Neural cell (in vitro differentiated cells): ENCODE data around the gene NFE2. TPM values are rescaled to one million over a fixed set of nuclear protein-coding genes. Genes with fewer than 3 reads are reported as not detected.

Experiments
- H2AFZ ChIP-seq: fragments of 200-600, 300-800 bp; sonication (generic), shearing (Covaris generic); 2 replicates; pipeline ENCODE4 v1.6.0; 2014; ENCODE audit warnings: low read depth, mild to moderate bottlenecking, antibody characterized with exemption, low read length, moderate library complexity
- H3F3A ChIP-seq: fragments of 200-600 bp; shearing (Covaris generic); 2 replicates; pipeline ENCODE4 v1.6.1; 2016; ENCODE audit warnings: mild to moderate bottlenecking, moderate library complexity, mixed read lengths, antibody characterized with exemption, low read length; ENCODE audit not compliant: insufficient read depth, poor library complexity, severe bottlenecking
- H3K27ac ChIP-seq: fragments of 200-600, 300-800 bp; sonication (generic), shearing (Covaris generic); 2 replicates; pipeline ENCODE4 v1.5.1; 2014; ENCODE audit warnings: mild to moderate bottlenecking, low read length, moderate library complexity
- H3K27me3 ChIP-seq: fragments of 300-800, 200-600 bp; sonication (generic), shearing (Covaris generic); 2 replicates; pipeline ENCODE4 v1.6.0; 2014; ENCODE audit warnings: mild to moderate bottlenecking, low read depth, low read length, moderate library complexity; ENCODE audit not compliant: insufficient read depth
- H3K36me3 ChIP-seq: fragments of 300-800, 200-600 bp; sonication (generic), shearing (Covaris generic); 2 replicates; pipeline ENCODE4 v1.5.1; 2014; ENCODE audit warnings: mild to moderate bottlenecking, antibody characterized with exemption, low read length, moderate library complexity; ENCODE audit not compliant: insufficient read depth
- H3K4me2 ChIP-seq: fragments of 300-800, 200-600 bp; sonication (generic), shearing (Covaris generic); 2 replicates; pipeline ENCODE4 v1.6.0; 2014; ENCODE audit warnings: mild to moderate bottlenecking, low read length
- H3K4me3 ChIP-seq: fragments of 300-800, 200-600 bp; sonication (generic), shearing (Covaris generic); 2 replicates; pipeline ENCODE4 v1.5.1; 2014; ENCODE audit warnings: mild to moderate bottlenecking, low read length, moderate library complexity
- H3K79me2 ChIP-seq: fragments of 200-600 bp; shearing (Covaris generic); replicated peaks from 2 replicates; pipeline ENCODE4 v1.6.0; 2014; ENCODE audit warnings: mild to moderate bottlenecking, low read length, moderate library complexity; ENCODE audit not compliant: insufficient read depth
- H3K9ac ChIP-seq: fragments of 300-800, 200-600 bp; sonication (generic), shearing (Covaris generic); 2 replicates; pipeline ENCODE4 v1.6.1; 2016; ENCODE audit warnings: mild to moderate bottlenecking, low read length, mixed read lengths
- H3K9me2 ChIP-seq: fragments of 200-600 bp; shearing (Covaris generic); 2 replicates; pipeline ENCODE4 v1.6.1; 2016; ENCODE audit warnings: mild to moderate bottlenecking, low read length, mixed read lengths; ENCODE audit not compliant: insufficient read depth
- H3K9me3 ChIP-seq: fragments of 200-600, 300-800 bp; sonication (generic), shearing (Covaris generic); 2 replicates; pipeline ENCODE4 v1.6.1; 2016; ENCODE audit warnings: mild to moderate bottlenecking, mixed run types, low read length, moderate library complexity, mixed read lengths
- H4K20me1 ChIP-seq: fragments of 200-600 bp; shearing (Covaris generic); 2 replicates; pipeline ENCODE4 v1.6.1; 2016; ENCODE audit warnings: mild to moderate bottlenecking, mixed run types; ENCODE audit not compliant: insufficient read depth
- CTCF ChIP-seq: fragments of 450-650 bp; IDR thresholded peaks from 2 replicates; pipeline ENCODE4 v1.5.1; 2014; ENCODE audit warnings: antibody characterized with exemption, mild to moderate bottlenecking, moderate library complexity; ENCODE audit not compliant: poor library complexity, severe bottlenecking
- EP300 ChIP-seq: fragments of 450-650 bp; conservative IDR thresholded peaks from 2 replicates; pipeline ENCODE4 v1.6.1; 2014; ENCODE audit warnings: antibody characterized with exemption, mild to moderate bottlenecking, moderate library complexity; ENCODE audit not compliant: poor library complexity, severe bottlenecking
- EZH2 ChIP-seq: fragments of 200-600, 300-800 bp; shearing (Covaris generic), sonication (generic); IDR thresholded peaks from 2 replicates; pipeline ENCODE4 v1.6.1; 2014; ENCODE audit warnings: antibody characterized with exemption, low read length, borderline replicate concordance, mild to moderate bottlenecking; ENCODE audit not compliant: insufficient read depth, poor library complexity, severe bottlenecking
- MXI1 ChIP-seq: fragments of 450-650 bp; conservative IDR thresholded peaks from 2 replicates; pipeline ENCODE4 v1.6.1; 2014; ENCODE audit warnings: antibody characterized with exemption, mild to moderate bottlenecking; ENCODE audit not compliant: poor library complexity, severe bottlenecking
- POLR2AphosphoS5 ChIP-seq: IDR thresholded peaks from 2 replicates; pipeline ENCODE4 v1.6.1; 2012
- RAD21 ChIP-seq: fragments of 450-650 bp; conservative IDR thresholded peaks from 2 replicates; pipeline ENCODE4 v1.6.1; 2014; ENCODE audit warnings: antibody characterized with exemption, mild to moderate bottlenecking, moderate library complexity
- REST ChIP-seq: IDR thresholded peaks from 2 replicates; pipeline ENCODE4 v1.6.1; 2012; ENCODE audit warnings: borderline replicate concordance
- SMC3 ChIP-seq: fragments of 450-650 bp; conservative IDR thresholded peaks from 2 replicates; pipeline ENCODE4 v1.6.1; 2014; ENCODE audit warnings: antibody characterized with exemption, mild to moderate bottlenecking, moderate library complexity; ENCODE audit not compliant: poor library complexity
- TAF1 ChIP-seq: IDR thresholded peaks from 2 replicates; pipeline ENCODE4 v1.6.1; 2012; ENCODE audit warnings: low read depth
- polyA plus RNA-seq: library from polyadenylated mRNA; depleted of rRNA; stranded (reverse); fragments of >200 nt; gene quantifications from 2 replicates; pipeline ENCODE4 v1.2.3, GENCODE V29; 2014

NFE2 gene
- polyA plus RNA-seq, 1 donor from 2014 or later: not detected

GRCh38 chr12:54294953-54295566, 5.8 kb downstream of the NFE2 start:
- no peaks in the 10 kb centered on the region for H3F3A ChIP-seq
- no peak overlapping the region for H3K4me2 ChIP-seq
- no peaks in the 10 kb centered on the region for H3K36me3 ChIP-seq
- TF ChIP-seq EP300: no peak
- no peak for TF ChIP-seq MXI1
- no peak for TF ChIP-seq REST
- TF ChIP-seq SMC3: no peak
- TF ChIP-seq EZH2: no peak
- TF ChIP-seq TAF1: no peak
- no peak for TF ChIP-seq POLR2AphosphoS5
- TF ChIP-seq CTCF: no peak
- no peak for TF ChIP-seq RAD21
- H3K9ac ChIP-seq: no peak overlapping the region
- H3K9me3 ChIP-seq: no peaks in the 10 kb centered on the region
- no peak overlapping the region for H3K4me3 ChIP-seq
- no peaks in the 10 kb centered on the region for H3K79me2 ChIP-seq
- no peaks in the 10 kb centered on the region for H3K27me3 ChIP-seq
- no peak overlapping the region for H2AFZ ChIP-seq
- no peaks in the 10 kb centered on the region for H4K20me1 ChIP-seq
- no peaks in the 10 kb centered on the region for H3K9me2 ChIP-seq
- H3K27ac ChIP-seq: no peak overlapping the region

- Histone ChIP-seq H3F3A (no peaks in the 10 kb centered on the region), H3K27ac (no peak overlapping the region), H3K79me2 (no peaks in the 10 kb centered on the region), H2AFZ (no peak overlapping the region), H3K9me2 (no peaks in the 10 kb centered on the region), H3K36me3 (no peaks in the 10 kb centered on the region), H3K9ac (no peak overlapping the region), H3K4me3 (no peak overlapping the region), H3K4me2 (no peak overlapping the region), H3K9me3 (no peaks in the 10 kb centered on the region), H4K20me1 (no peaks in the 10 kb centered on the region), H3K27me3 (no peaks in the 10 kb centered on the region)
- no peak for TF ChIP-seq EP300
- peak; percentile 18 for TF ChIP-seq RAD21
- TF ChIP-seq CTCF: peak; percentile 40
- TF ChIP-seq SMC3: peak; percentile 39
Measured at GRCh38 chr12:54294152-54294952, 6.5 kb downstream of the NFE2 start.
